GM19238 (cell line): ENCODE results near the gene ABCC4.

Source experiments
- DNase-seq: peaks from one replicate; pipeline ENCODE4 v3.0.0; 2011; ENCODE audit warnings: low spot score; ENCODE audit not compliant: insufficient read length

Gene ABCC4

DNA sequence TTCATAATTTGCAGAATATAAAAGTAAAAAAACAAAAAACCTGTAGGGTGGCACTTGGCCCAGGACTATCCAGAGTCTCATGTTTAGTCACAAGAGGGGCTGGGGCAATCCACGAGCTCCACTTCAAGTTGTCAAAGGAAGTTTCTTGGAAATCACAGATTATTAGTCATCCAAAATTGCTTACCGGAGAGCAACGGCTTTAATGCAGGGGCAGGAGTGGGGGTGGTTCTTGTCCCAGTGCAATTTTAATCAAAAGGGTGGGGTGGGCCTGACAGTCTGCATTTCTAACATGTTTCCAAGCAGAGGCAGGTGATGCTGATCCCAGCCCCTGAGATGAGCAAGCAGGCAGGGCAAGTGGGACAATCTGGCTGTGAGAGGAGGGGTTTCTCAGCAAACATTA is 233.9 kb downstream of the ABCC4 start:
- no peak for DNase-seq

DNA sequence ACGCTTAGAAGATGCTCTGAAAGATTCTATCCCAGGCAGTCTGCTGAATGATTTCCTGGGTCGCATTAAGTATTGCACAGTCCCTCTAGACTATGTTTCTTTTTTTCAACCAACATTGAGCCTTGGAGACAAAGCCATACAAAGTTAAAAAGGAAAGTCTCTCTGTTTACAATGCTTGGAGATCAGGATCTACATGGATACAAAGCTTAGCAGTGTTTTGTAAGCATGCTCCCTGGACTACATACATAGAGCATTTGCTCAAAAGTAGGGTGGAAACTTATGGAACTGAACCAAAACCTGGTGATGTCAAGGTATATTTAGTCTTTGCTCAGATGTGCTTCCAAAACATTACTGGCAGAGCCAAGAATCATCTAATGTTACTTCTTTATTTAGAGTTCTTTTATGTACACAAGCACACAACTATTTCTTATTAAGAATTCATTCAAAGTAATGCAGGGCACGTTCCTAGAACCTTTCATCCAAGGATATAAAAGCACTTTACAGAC is 241.2 kb downstream of the ABCC4 start:
- DNase-seq = no peak

GRCh38 chr13:95059306-95059705 is 241.9 kb downstream of the ABCC4 start:
- no peak for DNase-seq

DNA sequence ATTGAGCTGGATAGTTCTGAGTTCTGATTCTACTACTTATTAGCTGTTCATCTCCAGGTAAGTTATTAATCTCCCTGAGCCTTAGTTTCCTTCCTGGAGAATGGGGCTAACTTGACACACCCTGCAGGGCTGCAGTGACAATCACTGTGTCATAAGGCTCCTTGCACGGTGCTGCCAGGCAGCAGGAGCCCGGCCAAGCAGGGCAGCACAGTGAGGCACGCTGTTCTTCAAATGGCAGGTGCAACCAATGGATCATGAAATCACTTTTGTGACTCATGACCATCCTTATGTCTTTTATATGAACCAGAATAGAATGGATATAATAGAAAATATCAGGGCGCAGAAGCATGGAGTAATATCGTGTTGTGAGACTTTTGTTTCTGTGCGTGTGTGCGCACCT is 242.6 kb downstream of the ABCC4 start:
- no peak for DNase-seq

GRCh38 chr13:95056266-95056665 is 245.0 kb downstream of the ABCC4 start:
- no peak for DNase-seq

DNA sequence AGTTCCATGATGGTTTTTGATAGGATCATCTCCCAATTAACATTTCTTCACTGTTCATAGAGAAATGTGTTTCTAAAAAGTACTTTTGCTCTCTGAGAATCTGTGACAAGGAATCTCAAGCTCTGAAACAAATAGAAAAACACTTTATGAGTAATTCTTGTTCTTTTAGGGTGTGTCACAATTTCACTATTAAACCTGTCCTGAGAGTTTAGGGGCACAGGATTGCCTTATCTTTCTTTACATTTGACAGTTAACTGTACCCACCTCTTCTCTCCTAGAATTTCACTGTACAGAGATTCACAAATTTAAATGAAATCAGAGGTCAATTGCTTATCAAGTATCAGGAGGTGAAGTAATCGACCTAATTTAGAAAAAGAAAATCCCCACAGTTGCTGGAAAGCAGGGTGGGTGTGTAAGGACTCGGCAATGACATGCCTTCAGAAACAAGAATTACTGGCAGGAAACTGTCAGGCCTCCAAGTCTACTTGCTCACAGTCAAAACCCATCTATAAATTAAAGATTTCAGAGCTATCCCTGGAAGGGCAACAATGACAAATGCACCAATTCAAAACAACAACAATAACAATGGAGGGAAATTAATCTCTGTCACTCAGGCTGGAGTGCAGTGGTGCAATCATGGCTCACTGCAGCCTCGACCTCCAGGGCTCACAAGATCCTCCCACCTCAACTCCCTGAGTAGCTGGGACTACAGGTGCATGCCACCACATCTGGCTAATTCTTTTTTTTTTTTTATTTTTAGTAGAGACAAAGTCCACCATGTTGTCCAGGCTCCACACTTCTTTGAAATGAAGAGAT is 250.2 kb downstream of the ABCC4 start:
- DNase-seq = no peak

GRCh38 chr13:95049772-95050171 is 251.5 kb downstream of the ABCC4 start:
- DNase-seq = no peak

GRCh38 chr13:95044452-95045205 is 256.6 kb downstream of the ABCC4 start:
- DNase-seq = no peak

- DNase-seq = no peak
These were observed 261.8 kb downstream of the ABCC4 start for GRCh38 chr13:95039415-95039814.

DNA sequence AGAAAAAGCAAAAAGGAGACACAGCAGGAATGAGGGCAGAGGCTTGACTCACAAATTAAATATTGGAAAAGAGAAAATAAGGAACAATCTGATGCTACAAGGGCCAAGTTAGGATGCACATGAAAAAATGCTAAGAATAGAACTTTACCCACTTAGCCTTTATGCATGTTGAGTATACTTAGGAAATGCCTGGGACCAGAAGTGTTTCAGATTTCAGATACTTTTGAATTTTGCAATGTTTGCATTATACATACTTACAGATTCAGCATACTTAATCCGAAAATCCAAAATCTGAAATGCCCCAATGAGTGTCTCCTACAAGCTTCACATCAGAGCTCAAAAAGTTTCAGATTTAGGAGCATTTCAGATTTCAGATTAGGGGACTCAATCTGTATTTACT is 262.3 kb downstream of the ABCC4 start:
- no peak for DNase-seq

DNA sequence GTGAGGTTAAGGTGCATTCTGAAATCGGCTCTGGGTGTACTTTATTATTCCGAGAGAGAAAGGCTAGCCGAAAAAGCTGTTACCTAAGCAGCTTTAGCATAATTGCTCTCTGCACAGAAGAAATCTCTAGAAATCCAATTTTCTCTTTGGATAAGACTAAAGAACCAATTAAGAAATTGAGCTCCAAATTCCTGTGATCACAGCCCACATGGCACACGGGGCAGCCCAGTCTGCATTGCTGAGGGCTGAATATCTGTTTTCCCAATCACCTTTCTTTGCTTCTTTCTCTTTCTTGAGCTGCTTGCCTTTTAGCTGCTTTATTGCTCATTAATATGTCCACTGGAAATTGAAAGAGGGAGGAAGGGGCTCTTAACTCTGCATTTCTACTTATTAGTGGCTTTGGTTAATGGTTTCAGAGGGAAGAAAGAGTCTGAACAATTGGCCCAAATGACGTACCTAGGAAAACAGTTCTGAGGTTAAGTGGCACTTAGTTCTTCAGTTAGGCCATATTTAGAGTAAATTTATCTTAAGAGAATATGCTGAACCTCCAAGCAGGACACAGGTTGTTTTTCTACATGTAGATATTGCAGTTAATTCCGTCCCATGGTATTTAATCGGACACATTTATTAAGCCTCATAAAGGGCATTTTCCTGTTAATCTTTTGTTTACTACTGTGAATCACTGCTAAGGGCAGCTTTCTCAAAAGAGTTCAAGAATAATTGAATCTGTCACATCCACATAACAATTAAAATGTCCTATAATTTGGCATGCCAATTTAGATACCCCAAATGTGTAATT is 265.7 kb downstream of the ABCC4 start:
- DNase-seq = no peak

DNA sequence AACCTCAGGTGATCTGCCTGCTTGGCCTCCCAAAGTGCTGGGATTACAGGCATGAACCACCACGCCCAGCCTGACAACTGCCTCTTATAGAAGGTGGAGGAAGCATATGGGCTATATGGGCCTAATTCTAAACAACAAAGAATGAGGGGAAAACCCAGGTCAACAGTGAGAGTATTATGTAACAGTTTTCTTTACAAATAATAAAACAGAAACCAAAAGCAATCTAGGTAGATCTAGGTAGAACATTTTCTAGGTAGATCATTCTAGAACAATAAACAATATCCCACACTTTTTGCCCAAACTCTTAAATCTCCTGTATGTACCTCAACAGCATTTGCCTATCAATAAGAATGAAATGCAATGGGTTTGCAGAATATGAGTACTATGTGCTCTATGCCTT is 267.4 kb downstream of the ABCC4 start:
- no peak for DNase-seq

GRCh38 chr13:95032121-95032520 is 269.1 kb downstream of the ABCC4 start:
- DNase-seq = no peak

DNA sequence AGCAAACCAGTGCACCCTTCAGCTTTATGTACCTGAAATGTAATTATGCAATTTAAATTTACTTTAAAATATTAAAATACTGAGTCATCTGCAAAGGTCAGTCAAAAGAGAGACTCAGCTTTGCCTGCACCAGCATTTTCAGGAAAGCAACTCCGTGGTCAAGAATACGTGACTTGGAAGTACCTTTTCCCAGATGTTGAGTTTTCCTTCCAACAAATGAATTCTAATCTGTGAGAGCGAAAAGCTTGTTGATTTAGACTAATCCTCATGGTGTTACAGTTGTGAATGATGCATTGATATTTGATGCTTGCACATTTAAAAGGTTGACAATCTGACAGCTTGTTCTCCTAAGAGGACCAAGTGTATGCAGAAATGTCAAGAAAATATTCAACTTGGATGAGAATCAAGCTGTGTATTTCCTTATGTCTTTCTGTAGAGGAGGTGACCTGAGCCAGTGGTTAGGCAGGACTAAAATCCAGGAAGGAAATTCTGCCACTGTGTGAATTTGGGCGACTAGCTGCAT is 270.4 kb downstream of the ABCC4 start:
- DNase-seq = no peak

- no peak for DNase-seq
These were observed 273.6 kb downstream of the ABCC4 start for GRCh38 chr13:95027638-95028037.

- no peak for DNase-seq
These were observed 276.1 kb downstream of the ABCC4 start for GRCh38 chr13:95025116-95025515.

DNA sequence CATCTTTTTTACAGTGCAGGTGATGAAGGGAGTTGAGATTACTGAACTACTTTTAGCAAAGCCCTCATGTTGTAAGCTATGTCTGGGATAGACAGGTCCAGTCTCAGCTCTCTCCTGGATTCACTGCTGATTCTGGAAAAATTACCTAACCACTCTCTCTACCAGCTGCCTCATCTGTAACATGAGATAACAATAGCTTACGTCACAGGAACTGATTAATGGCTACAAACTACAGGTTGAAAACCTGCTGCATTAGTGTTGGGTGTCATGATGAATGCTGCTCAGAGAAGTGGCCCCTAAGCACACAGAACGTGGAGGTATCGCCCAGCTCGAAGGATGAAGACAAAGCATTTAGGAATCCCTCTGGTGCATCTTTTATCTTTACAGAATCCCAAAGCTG is 277.8 kb downstream of the ABCC4 start:
- DNase-seq = no peak

- DNase-seq = no peak
These were observed 280.8 kb downstream of the ABCC4 start for GRCh38 chr13:95020298-95020987.

- DNase-seq = no peak
These were observed 281.4 kb downstream of the ABCC4 start for GRCh38 chr13:95019886-95020285.

- no peak for DNase-seq
These were observed 293.9 kb downstream of the ABCC4 start for GRCh38 chr13:95007322-95007721.

DNA sequence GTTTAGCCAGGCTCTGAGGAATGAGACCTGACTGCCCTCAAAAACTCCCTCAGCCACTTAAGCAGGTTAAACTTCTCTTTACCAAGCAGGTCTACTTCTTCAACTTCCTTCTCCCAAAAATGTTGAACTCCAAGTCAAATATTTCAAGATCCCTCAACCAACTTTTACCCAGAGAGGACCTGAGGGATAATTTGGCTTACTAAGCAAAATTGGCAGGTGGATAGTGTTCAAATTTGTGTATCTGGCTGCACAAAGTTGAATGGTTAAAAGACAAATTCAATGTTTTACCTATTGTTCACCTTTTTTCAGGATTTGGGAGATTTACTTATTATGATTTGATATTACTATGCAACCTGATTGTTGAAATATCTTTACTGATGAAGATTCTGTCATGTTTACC is 296.0 kb downstream of the ABCC4 start:
- no peak for DNase-seq
